Measurements from ENCODE around the gene LCP1.

Gene LCP1

GRCh38 chr13:46142776-46143175, 39.2 kb downstream of the LCP1 start:
- no peak overlapping the region for H2AFZ ChIP-seq (ENCODE audit: low read length, unreplicated experiment)
- H3K4me3 ChIP-seq (ENCODE audit: low read depth, low read length), result no peak overlapping the region
- no peaks in the 10 kb centered on the region for H3K36me3 ChIP-seq (ENCODE audit: insufficient read depth, low read length)
- no peaks in the 10 kb centered on the region for H3K4me1 ChIP-seq (ENCODE audit: control insufficient read depth, insufficient read depth, low read length, unreplicated experiment)
- no peaks in the 10 kb centered on the region for H3K27me3 ChIP-seq (ENCODE audit: insufficient read depth, low read length)
- no peaks in the 10 kb centered on the region for H3K79me2 ChIP-seq (ENCODE audit: control insufficient read depth, insufficient read depth, low read length, unreplicated experiment)
- H3K27ac ChIP-seq (ENCODE audit: low read depth, low read length), result no peak overlapping the region

GRCh38 chr13:46140044-46140443, 41.9 kb downstream of the LCP1 start:
- Histone ChIP-seq H2AFZ (ENCODE audit: low read length, unreplicated experiment) (no peak overlapping the region), H3K4me3 (ENCODE audit: low read depth, low read length) (no peak overlapping the region), H3K4me1 (ENCODE audit: control insufficient read depth, insufficient read depth, low read length, unreplicated experiment) (no peaks in the 10 kb centered on the region), H3K27ac (ENCODE audit: low read depth, low read length) (no peak overlapping the region), H3K27me3 (ENCODE audit: insufficient read depth, low read length) (no peaks in the 10 kb centered on the region; the same call in 1 of the 2 replicates), H3K79me2 (ENCODE audit: control insufficient read depth, insufficient read depth, low read length, unreplicated experiment) (no peaks in the 10 kb centered on the region), H3K36me3 (ENCODE audit: insufficient read depth, low read length) (no peaks in the 10 kb centered on the region)

DNA sequence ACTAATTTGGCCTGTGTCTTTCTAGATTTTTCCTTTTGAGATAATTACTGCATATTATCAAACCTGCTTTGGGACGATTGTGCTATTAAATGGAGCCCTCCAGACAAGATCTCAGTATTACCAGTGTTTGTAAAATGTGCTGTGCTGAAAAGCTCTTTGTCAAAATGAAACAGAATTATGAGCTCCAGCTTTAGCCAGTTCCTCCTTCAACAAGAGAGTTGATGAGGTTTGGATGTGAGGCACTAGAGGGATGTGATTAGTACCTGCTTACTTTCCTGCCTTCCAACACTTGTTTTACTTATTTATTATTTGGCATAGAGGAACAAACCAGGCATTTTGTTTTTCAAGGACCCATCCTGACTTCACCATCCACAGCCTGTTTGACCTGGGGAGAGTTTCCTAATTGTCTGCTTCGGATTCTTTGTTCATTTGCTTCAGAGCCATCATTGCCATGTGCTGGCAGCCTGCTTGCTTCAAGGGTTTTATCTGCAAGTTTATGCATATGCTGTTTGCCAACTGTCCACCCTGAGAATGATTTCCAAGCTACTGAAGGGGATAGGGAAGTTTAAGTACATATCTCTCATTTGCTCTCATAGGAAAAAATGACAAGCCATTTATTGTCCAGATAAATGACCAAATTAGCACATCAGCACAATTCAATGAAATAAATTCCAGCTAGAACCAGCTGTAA, 44.2 kb downstream of the LCP1 start:
- Histone ChIP-seq H2AFZ (ENCODE audit: low read length, unreplicated experiment) (no peak overlapping the region), H3K4me1 (ENCODE audit: control insufficient read depth, insufficient read depth, low read length, unreplicated experiment) (no peaks in the 10 kb centered on the region), H3K79me2 (ENCODE audit: control insufficient read depth, insufficient read depth, low read length, unreplicated experiment) (no peaks in the 10 kb centered on the region), H3K36me3 (ENCODE audit: insufficient read depth, low read length) (no peaks in the 10 kb centered on the region), H3K27ac (ENCODE audit: low read depth, low read length) (no peak overlapping the region), H3K27me3 (ENCODE audit: insufficient read depth, low read length) (no peaks in the 10 kb centered on the region; the same call in 1 of the 2 replicates), H3K4me3 (ENCODE audit: low read depth, low read length) (no peak overlapping the region)

GRCh38 chr13:46136688-46137087, 45.3 kb downstream of the LCP1 start:
- no peak overlapping the region for H3K4me3 ChIP-seq (ENCODE audit: low read depth, low read length)
- no peak overlapping the region for H3K27ac ChIP-seq (ENCODE audit: low read depth, low read length)
- no peaks in the 10 kb centered on the region for H3K79me2 ChIP-seq (ENCODE audit: control insufficient read depth, insufficient read depth, low read length, unreplicated experiment)
- no peaks in the 10 kb centered on the region for H3K4me1 ChIP-seq (ENCODE audit: control insufficient read depth, insufficient read depth, low read length, unreplicated experiment)
- H3K36me3 ChIP-seq (ENCODE audit: insufficient read depth, low read length), result no peaks in the 10 kb centered on the region
- no peaks in the 10 kb centered on the region; the same call in 1 of the 2 replicates for H3K27me3 ChIP-seq (ENCODE audit: insufficient read depth, low read length)
- no peak overlapping the region for H2AFZ ChIP-seq (ENCODE audit: low read length, unreplicated experiment)

DNA sequence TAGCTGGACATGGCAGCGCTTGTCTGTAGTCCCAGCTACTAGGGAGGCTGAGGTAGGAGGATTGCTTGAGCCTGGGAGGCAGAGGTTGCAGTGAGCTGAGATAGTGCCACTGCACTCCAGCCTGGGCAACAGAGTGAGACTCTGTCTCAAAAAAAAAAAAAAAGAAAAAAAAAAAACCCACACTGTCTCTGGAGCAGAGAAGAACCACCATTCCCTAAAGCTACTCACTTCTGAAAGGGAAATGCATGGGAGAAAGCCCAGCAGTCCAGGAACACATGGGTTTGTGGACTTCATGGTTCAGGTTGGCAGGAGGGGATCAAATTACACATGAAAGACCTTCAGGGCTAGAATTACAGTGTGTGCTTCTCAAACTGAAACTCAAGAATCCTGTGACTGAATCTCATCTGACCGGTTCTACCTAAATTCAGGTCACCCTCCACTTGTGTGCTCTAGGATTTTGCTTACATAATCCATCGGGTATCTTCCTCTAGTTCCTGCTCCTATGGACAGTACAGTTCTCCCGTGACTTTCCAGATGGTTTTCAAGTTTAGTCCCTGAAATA, 46.9 kb downstream of the LCP1 start:
- Histone ChIP-seq H3K27me3 (ENCODE audit: insufficient read depth, low read length) (peaks cover 3% of the 10 kb centered on the region; the same call in 1 of the 2 replicates), H3K27ac (ENCODE audit: low read depth, low read length) (no peak overlapping the region), H3K79me2 (ENCODE audit: control insufficient read depth, insufficient read depth, low read length, unreplicated experiment) (no peaks in the 10 kb centered on the region), H3K4me3 (ENCODE audit: low read depth, low read length) (no peak overlapping the region), H2AFZ (ENCODE audit: low read length, unreplicated experiment) (no peak overlapping the region), H3K4me1 (ENCODE audit: control insufficient read depth, insufficient read depth, low read length, unreplicated experiment) (no peaks in the 10 kb centered on the region), H3K36me3 (ENCODE audit: insufficient read depth, low read length) (no peaks in the 10 kb centered on the region)

DNA sequence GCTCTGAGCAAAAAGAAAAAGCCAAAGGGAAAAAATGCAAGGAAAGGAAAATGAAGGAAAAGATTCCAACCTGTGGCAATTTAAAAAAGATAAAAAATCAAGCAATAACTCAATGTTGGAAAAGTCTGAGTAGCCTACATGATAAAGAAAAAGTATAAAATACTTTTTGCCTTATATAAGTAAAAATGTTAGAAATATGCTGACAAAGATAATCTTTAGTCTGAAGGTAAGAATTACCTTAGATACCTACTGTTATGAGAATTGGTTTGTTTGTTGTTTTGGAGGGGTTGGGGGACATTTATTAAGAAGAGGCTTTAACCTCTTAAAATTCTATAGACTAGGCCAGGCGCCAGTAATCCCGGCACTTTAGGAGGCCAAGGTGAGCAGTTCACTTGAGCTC, 47.5 kb downstream of the LCP1 start:
- Histone ChIP-seq H3K79me2 (ENCODE audit: control insufficient read depth, insufficient read depth, low read length, unreplicated experiment) (no peaks in the 10 kb centered on the region), H3K36me3 (ENCODE audit: insufficient read depth, low read length) (no peaks in the 10 kb centered on the region), H3K27me3 (ENCODE audit: insufficient read depth, low read length) (peaks cover 9% of the 10 kb centered on the region; the same call in 1 of the 2 replicates)

GRCh38 chr13:46132109-46132508, 49.9 kb downstream of the LCP1 start:
- H3K4me3 ChIP-seq (ENCODE audit: low read depth, low read length), result no peak overlapping the region
- no peaks in the 10 kb centered on the region for H3K4me1 ChIP-seq (ENCODE audit: control insufficient read depth, insufficient read depth, low read length, unreplicated experiment)
- H2AFZ ChIP-seq (ENCODE audit: low read length, unreplicated experiment), result no peak overlapping the region
- no peaks in the 10 kb centered on the region for H3K79me2 ChIP-seq (ENCODE audit: control insufficient read depth, insufficient read depth, low read length, unreplicated experiment)
- H3K36me3 ChIP-seq (ENCODE audit: insufficient read depth, low read length), result no peaks in the 10 kb centered on the region
- peaks cover 10% of the 10 kb centered on the region; the same call in 1 of the 2 replicates for H3K27me3 ChIP-seq (ENCODE audit: insufficient read depth, low read length)
- no peak overlapping the region for H3K27ac ChIP-seq (ENCODE audit: low read depth, low read length)

More for the DNA sequence above, 47.5 kb downstream of the LCP1 start:
- no peak overlapping the region for H3K4me3 ChIP-seq (ENCODE audit: low read depth, low read length)
- H3K4me1 ChIP-seq (ENCODE audit: control insufficient read depth, insufficient read depth, low read length, unreplicated experiment), result no peaks in the 10 kb centered on the region
- H2AFZ ChIP-seq (ENCODE audit: low read length, unreplicated experiment), result no peak overlapping the region
- H3K27ac ChIP-seq (ENCODE audit: low read depth, low read length), result no peak overlapping the region

GRCh38 chr13:46131705-46132104, 50.3 kb downstream of the LCP1 start:
- H3K4me3 ChIP-seq (ENCODE audit: low read depth, low read length), result no peak overlapping the region
- no peaks in the 10 kb centered on the region for H3K4me1 ChIP-seq (ENCODE audit: control insufficient read depth, insufficient read depth, low read length, unreplicated experiment)
- H3K27ac ChIP-seq (ENCODE audit: low read depth, low read length), result no peak overlapping the region
- no peak overlapping the region for H2AFZ ChIP-seq (ENCODE audit: low read length, unreplicated experiment)
- no peaks in the 10 kb centered on the region for H3K79me2 ChIP-seq (ENCODE audit: control insufficient read depth, insufficient read depth, low read length, unreplicated experiment)
- H3K27me3 ChIP-seq (ENCODE audit: insufficient read depth, low read length), result peaks cover 10% of the 10 kb centered on the region; the same call in 1 of the 2 replicates
- H3K36me3 ChIP-seq (ENCODE audit: insufficient read depth, low read length), result no peaks in the 10 kb centered on the region

DNA sequence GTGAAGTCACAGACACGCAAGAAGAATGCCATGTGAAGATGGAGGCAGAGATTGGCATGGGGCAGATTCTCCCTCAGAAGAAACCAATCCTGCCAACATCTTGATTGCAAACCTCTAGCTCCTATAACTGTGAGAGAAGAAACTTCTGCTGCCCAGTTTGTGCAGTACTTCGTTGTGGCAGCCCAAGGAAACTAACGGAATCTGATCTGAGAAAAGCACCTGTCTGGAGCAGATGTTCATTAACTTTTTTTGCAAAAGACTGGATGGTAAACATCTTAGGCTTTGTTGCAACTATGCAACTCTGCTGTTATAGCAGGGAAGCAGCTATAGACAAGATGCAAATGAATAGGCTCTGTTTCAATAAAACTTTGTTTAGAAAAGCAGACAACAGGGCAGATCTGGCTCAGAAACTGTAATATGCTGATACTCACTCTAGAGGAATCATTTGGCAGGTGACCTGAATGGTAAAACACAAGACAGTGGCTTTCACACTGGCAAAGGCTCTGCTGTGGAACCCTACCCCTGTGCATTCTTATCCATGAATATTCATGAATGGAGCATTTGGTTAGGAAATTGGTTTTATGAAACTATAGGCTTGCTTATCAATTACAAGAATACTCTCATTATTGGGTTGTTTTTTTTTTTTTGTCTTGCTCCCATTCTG, 51.9 kb downstream of the LCP1 start:
- H3K27ac ChIP-seq (ENCODE audit: low read depth, low read length), result no peak overlapping the region
- H2AFZ ChIP-seq (ENCODE audit: low read length, unreplicated experiment), result no peak overlapping the region
- 0 out of 2 replicates have a peak, but pooled peaks cover 10% of the 10 kb centered on the region for H3K27me3 ChIP-seq (ENCODE audit: insufficient read depth, low read length)
- H3K79me2 ChIP-seq (ENCODE audit: control insufficient read depth, insufficient read depth, low read length, unreplicated experiment), result no peaks in the 10 kb centered on the region
- no peak overlapping the region for H3K4me3 ChIP-seq (ENCODE audit: low read depth, low read length)
- H3K4me1 ChIP-seq (ENCODE audit: control insufficient read depth, insufficient read depth, low read length, unreplicated experiment), result no peaks in the 10 kb centered on the region
- no peaks in the 10 kb centered on the region for H3K36me3 ChIP-seq (ENCODE audit: insufficient read depth, low read length)

GRCh38 chr13:46129124-46129523, 52.9 kb downstream of the LCP1 start:
- no peaks in the 10 kb centered on the region for H3K4me1 ChIP-seq (ENCODE audit: control insufficient read depth, insufficient read depth, low read length, unreplicated experiment)
- H3K27me3 ChIP-seq (ENCODE audit: insufficient read depth, low read length), result 0 out of 2 replicates have a peak, but pooled peaks cover 10% of the 10 kb centered on the region
- no peaks in the 10 kb centered on the region for H3K79me2 ChIP-seq (ENCODE audit: control insufficient read depth, insufficient read depth, low read length, unreplicated experiment)
- H3K27ac ChIP-seq (ENCODE audit: low read depth, low read length), result no peak overlapping the region
- no peak overlapping the region for H2AFZ ChIP-seq (ENCODE audit: low read length, unreplicated experiment)
- H3K36me3 ChIP-seq (ENCODE audit: insufficient read depth, low read length), result no peaks in the 10 kb centered on the region
- no peak overlapping the region for H3K4me3 ChIP-seq (ENCODE audit: low read depth, low read length)

Measured in ACC112 (cell line).